HG02884 (cell line): Measurements from ENCODE around the gene OR10D3.
"Not testable (repeated sequence)": the region's sequence is repeated elsewhere in the genome, so short reads cannot be mapped to it uniquely, and the experiment has no call there.

Experiments
- ATAC-seq: cut with Tn5 transposase; IDR thresholded peaks from one replicate; pipeline ENCODE4 v1.9.1; 2021; ENCODE audit warnings: mild to moderate bottlenecking, moderate library complexity; ENCODE audit not compliant: unreplicated experiment

The OR10D3 gene

GRCh38 chr11:124183068-124183467 is at the start of gene OR10D3:
Gene OR10D3 (plus strand): TSS chr11:124183345. CDS start chr11:124185270, 1,925 bp downstream.
- no peak for ATAC-seq

- no peak for ATAC-seq
Observed at GRCh38 chr11:124143034-124143433, 40.1 kb upstream of the OR10D3 start.

- no peak for ATAC-seq
Observed at GRCh38 chr11:124147951-124148350, 35.2 kb upstream of the OR10D3 start.

GRCh38 chr11:124150684-124151083 is 32.5 kb upstream of the OR10D3 start:
- ATAC-seq: no peak

GRCh38 chr11:124152770-124153407 is 30.3 kb upstream of the OR10D3 start:
- no peak for ATAC-seq

- ATAC-seq: no peak
Observed at GRCh38 chr11:124153821-124154220, 29.3 kb upstream of the OR10D3 start.

GRCh38 chr11:124159481-124159880 is 23.7 kb upstream of the OR10D3 start:
- no peak for ATAC-seq

- ATAC-seq: no peak
Observed at GRCh38 chr11:124160986-124161385, 22.2 kb upstream of the OR10D3 start.

- ATAC-seq: no peak
Observed at GRCh38 chr11:124167826-124168231, 15.3 kb upstream of the OR10D3 start.

- no peak for ATAC-seq
Observed at GRCh38 chr11:124168796-124169195, 14.3 kb upstream of the OR10D3 start.

GRCh38 chr11:124170315-124170714 is 12.8 kb upstream of the OR10D3 start:
- not testable (repeated sequence) for ATAC-seq

- no peak for ATAC-seq
Observed at GRCh38 chr11:124170801-124171586, 12.2 kb upstream of the OR10D3 start.

- ATAC-seq: no peak
Observed at GRCh38 chr11:124172101-124172500, 11.0 kb upstream of the OR10D3 start.

GRCh38 chr11:124172599-124172998 is 10.5 kb upstream of the OR10D3 start:
- no peak for ATAC-seq

GRCh38 chr11:124174001-124174583 is 9.1 kb upstream of the OR10D3 start:
- ATAC-seq: no peak

- no peak for ATAC-seq
Observed at GRCh38 chr11:124176925-124177715, 6.0 kb upstream of the OR10D3 start.

- no peak for ATAC-seq
Observed at GRCh38 chr11:124179310-124179709, 3.8 kb upstream of the OR10D3 start.

GRCh38 chr11:124190298-124191139 is 7.4 kb downstream of the OR10D3 start:
- no peak for ATAC-seq

GRCh38 chr11:124193221-124194010 is 10.3 kb downstream of the OR10D3 start:
- ATAC-seq: no peak
